Activated CD4-positive, alpha-beta T cell treated with anti-CD3 and anti-CD28 coated beads for 48 hours (primary cell): ENCODE measurements around the gene HOXC9.

Experiments
- DNase-seq: peaks from one replicate; pipeline ENCODE4 v3.0.0-alpha.2; 2020

HOXC9 gene

GRCh38 chr12:54042970-54043853 lies 43.3 kb downstream of the HOXC9 start:
- no peak for DNase-seq

GRCh38 chr12:54044425-54045103 lies 44.6 kb downstream of the HOXC9 start:
- no peak for DNase-seq

- no peak for DNase-seq
Measured at GRCh38 chr12:54045401-54045800, 45.4 kb downstream of the HOXC9 start.

- no peak for DNase-seq
Measured at GRCh38 chr12:54045868-54046521, 46.0 kb downstream of the HOXC9 start.

- no peak for DNase-seq
Measured at GRCh38 chr12:54046809-54047159, 46.8 kb downstream of the HOXC9 start.

GRCh38 chr12:54047160-54047963 lies 47.4 kb downstream of the HOXC9 start:
- no peak for DNase-seq

- DNase-seq, result no peak
Measured at GRCh38 chr12:54047964-54048303, 48.0 kb downstream of the HOXC9 start.

GRCh38 chr12:54048406-54049093 lies 48.6 kb downstream of the HOXC9 start:
- DNase-seq, result no peak

GRCh38 chr12:54049108-54049507 lies 49.1 kb downstream of the HOXC9 start:
- DNase-seq, result no peak

GRCh38 chr12:54050482-54050810 lies 50.5 kb downstream of the HOXC9 start:
- DNase-seq, result no peak

GRCh38 chr12:54051026-54051842 lies 51.3 kb downstream of the HOXC9 start:
- no peak for DNase-seq

GRCh38 chr12:54051874-54052437 lies 52.0 kb downstream of the HOXC9 start:
- peak; percentile 24 for DNase-seq

- no peak for DNase-seq
Measured at GRCh38 chr12:54052438-54053002, 52.6 kb downstream of the HOXC9 start.
